Cardiac septum (tissue), 1 donor: Measurements from ENCODE around the gene PMM2. TPM values are rescaled to one million over a fixed set of nuclear protein-coding genes. Genes with fewer than 3 reads are reported as not detected.
A peak's percentile ranks its signal among the peaks of the same experiment; 100 is the strongest.
"Not testable (repeated sequence)": the region's sequence is repeated elsewhere in the genome, so short reads cannot be mapped to it uniquely, and the experiment has no call there.

ENCODE experiments used
- DNase-seq: peaks from one replicate; pipeline ENCODE4 v3.0.0-alpha.2; 2020; ENCODE audit warnings: low spot score
- intact Hi-C: fragments of 100-400 bp; cut with DNase I; formaldehyde crosslinking; loops from one replicate; pipeline ENCODE4 v1.14.0; 2022
- total RNA-seq: library from RNA; stranded (reverse); fragmentation: NEBNext Ultra II Directional; extraction: Animal tissue kit (Norgen Biotek cat#: 25700); gene quantifications from one replicate; pipeline ENCODE4 v1.2.1, GENCODE V29; 2021
- donor health status: DM: no; HTN: no; CAD: no.

Gene PMM2
- total RNA-seq, 1 donor from 2014 or later, result 22.5 TPM

- no peak for DNase-seq
- intact Hi-C loops, result no loop called here
Measured at GRCh38 chr16:8861563-8862308, 64.1 kb downstream of the PMM2 start.

DNA sequence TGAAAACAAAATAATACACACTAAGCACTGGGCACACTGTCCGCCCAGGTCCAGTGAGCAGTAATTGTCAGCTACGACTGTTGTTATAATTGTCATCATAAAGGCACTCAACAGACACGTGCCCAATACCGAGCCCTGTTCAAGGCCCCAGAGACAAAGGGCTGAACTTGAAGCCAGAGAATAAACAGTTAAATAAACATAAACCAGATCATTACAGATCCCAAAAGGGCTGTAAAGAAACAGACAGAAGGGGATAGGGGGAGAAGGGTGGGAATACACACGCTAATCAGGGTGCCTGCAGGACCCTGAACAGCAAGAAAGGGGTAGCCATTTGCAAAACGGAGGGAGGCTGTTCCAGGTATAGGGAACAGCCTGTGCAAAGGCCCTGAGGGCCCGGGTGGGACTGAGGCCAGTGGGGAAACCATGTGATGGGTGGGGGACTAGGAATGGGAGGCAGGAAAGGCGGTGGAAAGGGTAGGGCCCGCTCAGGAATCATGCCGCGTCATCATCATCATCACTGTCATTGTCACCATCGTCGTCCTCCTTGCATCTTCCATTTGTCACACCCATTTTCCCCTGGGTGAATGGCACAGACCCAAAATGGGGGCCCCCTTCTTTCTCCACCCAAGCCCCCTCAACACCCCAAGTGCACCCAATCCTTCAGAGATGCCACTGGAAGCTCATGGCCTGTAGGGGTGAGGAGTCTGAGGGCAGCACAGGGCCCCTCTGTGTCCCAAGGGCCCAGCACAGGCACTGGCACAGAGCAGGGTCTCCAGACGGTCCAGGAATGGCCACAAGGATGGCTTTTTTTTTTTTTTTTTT lies 64.9 kb downstream of the PMM2 start:
- DNase-seq, result no peak

GRCh38 chr16:8863594-8864424 lies 66.2 kb downstream of the PMM2 start:
- intact Hi-C loops, result no loop called here
- no peak for DNase-seq

More for the DNA sequence above, 64.9 kb downstream of the PMM2 start:
- intact Hi-C loops, result no loop called here

GRCh38 chr16:8864480-8865110 lies 67.0 kb downstream of the PMM2 start:
- no peak for DNase-seq
- intact Hi-C loops, result loop anchor here (5.0 kb wide), 1 partner anchor 67 kb away; the partner anchor contains the start of genes PMM2 and TMEM186

DNA sequence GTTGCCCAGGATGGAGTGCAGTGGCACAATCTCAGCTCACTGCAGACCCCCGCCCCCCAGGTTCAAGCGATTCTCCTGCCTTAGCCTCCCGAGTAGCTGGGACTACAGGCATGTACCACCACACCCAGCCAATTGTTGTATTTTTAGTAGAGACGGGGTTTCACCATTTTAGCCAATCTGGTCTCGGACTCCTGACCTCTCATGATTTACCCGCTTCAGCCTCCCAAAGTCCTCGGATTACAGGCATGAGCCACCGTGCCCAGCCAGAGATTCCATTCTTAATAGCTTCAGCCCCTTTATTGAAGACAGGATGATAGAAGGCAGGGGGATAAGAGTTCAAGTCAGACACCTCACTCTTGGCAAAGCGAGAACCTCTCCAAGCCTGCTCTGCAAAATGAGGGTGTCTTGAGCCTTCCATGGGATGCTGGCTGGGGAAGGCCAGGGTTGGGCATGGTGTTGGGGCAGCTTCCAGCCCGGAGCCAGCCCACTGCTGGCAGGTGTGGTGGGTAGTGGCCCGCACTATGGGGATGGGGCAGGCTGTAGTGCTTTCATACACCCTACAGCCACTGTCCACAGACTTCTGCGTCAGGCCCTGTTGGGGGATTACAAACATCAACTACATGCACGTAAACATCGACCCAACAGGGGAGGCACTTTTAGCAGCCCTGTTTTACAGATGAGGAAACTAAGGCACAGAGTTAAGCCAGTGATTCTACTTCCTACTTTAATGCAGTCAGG lies 67.7 kb downstream of the PMM2 start:
- DNase-seq, result no peak
- intact Hi-C loops, result loop anchor here (5.0 kb wide), 1 partner anchor 68 kb away; the partner anchor contains the start of genes PMM2 and TMEM186

DNA sequence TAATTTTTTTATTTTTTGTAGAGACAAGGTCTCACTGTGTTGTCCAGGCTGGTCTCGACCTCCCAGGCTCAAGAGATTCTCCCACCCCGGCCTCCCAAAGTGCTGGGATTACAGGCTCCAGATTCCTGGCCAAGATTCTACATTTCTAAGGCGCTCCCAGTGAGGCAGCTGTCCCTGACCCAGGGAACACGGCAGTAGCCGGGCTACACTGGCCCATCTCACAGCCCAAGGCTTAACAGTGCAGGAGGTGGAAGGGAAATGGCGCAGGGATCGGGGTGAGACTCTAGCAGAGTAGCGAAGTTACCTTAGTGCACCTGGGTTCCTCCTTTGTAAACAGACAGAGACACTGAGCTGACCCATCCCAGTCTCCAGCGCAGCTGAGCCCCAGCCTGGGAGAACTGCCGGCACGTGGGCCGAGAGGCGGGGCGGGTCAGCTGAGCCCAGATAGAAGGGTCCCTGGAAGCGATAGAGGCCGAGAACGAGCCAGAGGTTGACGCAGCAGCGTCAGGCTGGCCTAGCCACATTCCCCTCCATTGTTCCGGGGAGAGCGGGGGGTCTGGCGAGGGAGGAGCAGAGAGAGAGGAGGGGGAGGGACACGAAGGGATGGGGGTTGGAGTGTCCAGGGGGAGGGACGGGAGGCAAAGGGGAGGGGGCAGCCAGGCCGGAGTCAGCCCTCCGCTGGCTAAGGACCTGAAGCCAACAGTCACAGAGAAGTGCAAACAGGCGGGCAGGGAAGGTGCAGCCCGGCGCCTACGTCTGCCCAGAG lies 68.7 kb downstream of the PMM2 start:
- no peak for DNase-seq
- intact Hi-C loops, result loop anchor here (5.0 kb wide), 1 partner anchor 69 kb away; the partner anchor contains the start of genes PMM2 and TMEM186

GRCh38 chr16:8866884-8867215 lies 69.2 kb downstream of the PMM2 start:
- DNase-seq, result no peak
- intact Hi-C loops, result loop anchor here (5.0 kb wide), 1 partner anchor 70 kb away; the partner anchor contains the start of genes PMM2 and TMEM186

DNA sequence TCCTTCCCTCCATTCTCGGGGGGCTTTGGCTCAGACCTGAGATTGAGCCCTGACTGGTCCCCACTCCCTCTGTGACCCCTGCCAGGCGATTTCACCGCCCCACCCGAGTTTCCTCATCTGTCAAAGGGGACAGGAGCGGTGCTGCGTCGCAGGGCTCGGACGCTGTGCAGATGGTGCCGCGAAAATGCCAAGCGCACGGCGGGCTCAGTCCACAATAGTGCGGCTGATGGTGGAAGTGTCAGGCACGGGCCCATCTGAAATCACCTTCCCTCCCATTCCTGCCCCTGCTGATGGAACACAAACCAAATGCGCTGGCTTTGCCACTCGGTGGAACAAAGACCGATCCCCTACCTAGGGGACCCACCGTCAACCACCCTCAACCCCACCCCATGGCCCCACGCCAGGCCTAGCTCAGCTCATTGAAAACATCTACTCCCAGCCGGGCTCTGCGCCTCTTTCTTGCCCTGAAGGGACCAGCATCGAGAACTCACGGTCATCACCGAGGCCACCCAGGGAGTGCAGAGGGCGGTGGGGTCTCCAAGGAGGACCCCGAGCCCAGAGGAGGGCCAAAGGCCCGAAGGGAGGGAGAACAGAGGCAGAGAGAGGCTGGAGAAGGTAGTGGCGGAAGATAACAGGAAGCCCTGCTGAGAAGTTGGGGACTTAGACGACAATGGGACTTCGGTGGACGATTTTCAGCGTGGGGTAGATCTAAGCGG lies 69.7 kb downstream of the PMM2 start:
- intact Hi-C loops, result loop anchor here (5.0 kb wide), 1 partner anchor 70 kb away; the partner anchor contains the start of genes PMM2 and TMEM186
- DNase-seq, result no peak

DNA sequence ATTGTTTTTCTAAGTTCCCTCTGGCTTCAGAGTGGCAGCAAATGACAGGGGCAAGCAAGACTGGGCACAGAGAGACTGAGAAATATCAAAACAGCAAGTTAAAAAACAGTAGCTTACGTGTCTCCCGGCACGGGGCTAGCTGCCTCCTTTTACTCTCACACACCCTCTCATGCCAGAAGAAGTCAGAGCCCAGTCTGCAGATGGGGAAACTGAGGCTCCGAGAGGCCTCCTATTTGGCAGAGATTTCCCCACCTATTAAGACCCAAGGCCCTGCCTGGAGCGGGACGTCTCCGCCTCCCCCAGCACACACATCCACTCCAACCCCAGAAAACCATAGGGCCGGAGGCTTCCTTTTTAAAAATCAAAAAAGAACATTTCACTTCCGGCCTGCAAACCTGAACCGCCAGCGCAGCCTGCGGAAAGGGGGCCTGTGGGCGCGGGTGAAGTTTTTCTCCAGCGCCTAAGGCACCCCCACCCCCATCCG lies 70.3 kb downstream of the PMM2 start:
- intact Hi-C loops, result loop anchor here (5.0 kb wide), 1 partner anchor 71 kb away; the partner anchor contains the start of genes PMM2 and TMEM186
- no peak for DNase-seq

DNA sequence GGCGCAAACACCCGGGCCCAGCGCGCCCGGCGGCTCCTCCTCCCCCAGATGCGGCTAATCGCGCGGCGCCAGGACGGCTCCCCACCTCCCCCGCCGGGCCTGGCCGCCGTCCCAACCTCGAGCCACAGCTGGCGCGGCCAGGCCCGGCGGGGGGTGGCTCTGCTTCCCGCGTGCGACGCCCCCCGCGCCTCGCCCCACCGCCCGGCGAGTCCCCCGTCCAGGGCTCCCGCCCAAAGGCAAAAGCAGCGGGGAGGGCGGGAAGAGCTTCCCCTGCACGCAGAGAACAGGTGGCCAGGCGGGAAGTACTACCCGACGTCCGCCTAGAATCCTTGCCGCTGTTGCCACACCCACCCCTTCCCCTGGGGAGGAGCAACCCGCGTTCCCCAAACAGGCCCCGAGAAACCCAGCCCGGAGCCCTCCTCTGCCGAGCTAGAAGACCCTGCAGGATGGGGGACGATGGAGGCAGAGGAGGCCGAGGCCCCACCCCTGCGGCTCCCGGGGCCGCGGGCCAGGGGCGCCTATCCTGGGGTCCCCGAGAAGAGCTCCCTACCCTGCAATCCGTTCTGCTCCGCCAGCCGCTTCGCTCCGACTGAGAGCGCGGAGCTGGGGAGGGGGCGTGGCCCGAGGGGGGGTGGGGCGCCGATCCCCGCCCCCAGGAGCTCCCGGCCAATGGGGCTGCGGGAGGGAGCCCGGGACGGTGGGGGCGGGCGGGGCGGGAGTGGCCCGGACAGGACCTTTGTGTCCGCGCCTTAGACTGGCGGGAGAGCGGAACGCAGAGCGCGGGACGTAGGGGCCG lies 71.0 kb downstream of the PMM2 start, which contains the start of gene CARHSP1:
CARHSP1 (minus strand) TSS at position 591 of the 796 bp plus-strand sequence. CDS start 9,678 bp downstream, outside the sequence.
- peak; percentile 95 for DNase-seq
- intact Hi-C loops, result loop anchor here (5.0 kb wide), 1 partner anchor 71 kb away; the partner anchor contains the start of genes PMM2 and TMEM186

GRCh38 chr16:8869212-8869987 lies 71.8 kb downstream of the PMM2 start:
- DNase-seq, result no peak
- intact Hi-C loops, result loop anchor here (5.0 kb wide), 1 partner anchor 72 kb away; the partner anchor contains the start of genes PMM2 and TMEM186

- intact Hi-C loops, result loop anchor here (5.0 kb wide), 1 partner anchor 73 kb away; the partner anchor contains the start of genes PMM2 and TMEM186
- not testable (repeated sequence) for DNase-seq
Measured at GRCh38 chr16:8869988-8870241, 72.3 kb downstream of the PMM2 start.

GRCh38 chr16:8872071-8872470 lies 74.4 kb downstream of the PMM2 start:
- intact Hi-C loops, result no loop called here
- DNase-seq, result no peak

- intact Hi-C loops, result no loop called here
- no peak for DNase-seq
Measured at GRCh38 chr16:8872967-8873865, 75.6 kb downstream of the PMM2 start.
